GM12892 (cell line): ENCODE data around the gene TRIOBP.

Source experiments
- POLR2A ChIP-seq: IDR thresholded peaks from 2 replicates; pipeline ENCODE4 v1.6.1; 2011; ENCODE audit warnings: low read depth, low read length, control low read depth
- TAF1 ChIP-seq: IDR thresholded peaks from 2 replicates; pipeline ENCODE4 v1.6.1; 2011; ENCODE audit warnings: low read depth, mild to moderate bottlenecking, control low read depth, low read length, borderline replicate concordance

DNA sequence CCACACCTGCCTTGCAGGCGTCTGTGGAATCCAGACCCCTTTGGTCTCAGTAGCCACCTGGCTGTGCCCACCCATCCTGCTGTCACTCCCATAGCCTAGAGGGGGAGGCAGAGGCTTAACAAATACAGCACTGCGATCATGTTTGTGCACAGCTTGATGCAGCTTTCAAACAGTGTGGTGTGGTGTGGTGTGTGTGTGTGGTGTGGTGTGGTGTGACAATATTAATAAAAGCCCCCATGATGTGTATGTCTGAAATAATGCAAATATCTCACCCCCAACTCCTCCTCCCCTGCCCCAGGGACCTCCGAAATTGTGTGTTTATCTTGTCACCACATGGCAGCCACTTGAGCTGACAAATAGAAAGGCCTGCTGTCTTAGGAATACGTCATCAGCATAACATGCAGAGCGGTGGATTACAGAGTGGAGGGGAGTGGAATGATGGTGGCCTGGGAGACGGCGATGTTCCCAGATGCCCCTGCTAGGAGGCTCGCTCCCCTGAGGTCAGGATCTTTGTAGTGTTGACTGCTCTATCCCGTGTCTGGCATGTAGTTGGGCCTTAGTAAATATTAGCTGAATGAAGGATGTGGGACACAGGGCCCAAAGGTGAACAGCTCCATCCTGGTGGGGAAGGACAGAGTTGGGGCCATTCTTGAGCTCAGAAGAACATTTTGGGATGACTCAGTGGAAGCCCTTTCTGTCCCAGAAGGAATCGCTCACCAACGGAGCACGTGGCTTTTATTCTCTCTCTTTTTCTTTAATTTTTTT lies 35.5 kb upstream of the TRIOBP start:
- TF ChIP-seq POLR2A: no peak
- TF ChIP-seq TAF1: no peak
